Measurements from ENCODE around the gene PLEKHG3. TPM values are rescaled to one million over a fixed set of nuclear protein-coding genes. Genes with fewer than 3 reads are reported as not detected.

The PLEKHG3 gene
- total RNA-seq, 2 donors from 2014 or later = 78.8 to 106 TPM

GRCh38 chr14:64704743-64705380 lies 638 bp downstream of the PLEKHG3 start:
- H3K4me3 ChIP-seq = peak overlapping the region; percentile 69
- H3K9ac ChIP-seq (ENCODE audit: low read depth in 2 of 2, low read length in 2 of 2) = peak overlapping the region; percentile 86 to 95
- intact Hi-C loops (cut with DNase I) = no loop called here
- H3K36me3 ChIP-seq = no peaks in the 10 kb centered on the region
- peak overlapping the region; percentile 84 for H3K27ac ChIP-seq
- no peaks in the 10 kb centered on the region for H3K27me3 ChIP-seq
- no peak for TF ChIP-seq CTCF (IDR thresholded peaks at IDR 0.05)
- peaks cover 13% of the 10 kb centered on the region for H3K4me1 ChIP-seq
- DNase-seq = peak; percentile 57
- H3K9me3 ChIP-seq = no peaks in the 10 kb centered on the region

- intact Hi-C loops (cut with DNase I) = no loop called here
- peak; percentile 60 for DNase-seq
Observed at GRCh38 chr14:64705381-64706118, 1.3 kb downstream of the PLEKHG3 start.

GRCh38 chr14:64706119-64706592 lies 1.9 kb downstream of the PLEKHG3 start:
- no peak for TF ChIP-seq CTCF (IDR thresholded peaks at IDR 0.05)
- peak overlapping the region; percentile 16 to 95 for H3K9ac ChIP-seq (ENCODE audit: low read depth in 2 of 2, low read length in 2 of 2)
- peak overlapping the region; percentile 84 for H3K27ac ChIP-seq
- no peaks in the 10 kb centered on the region for H3K9me3 ChIP-seq
- DNase-seq = no peak
- H3K4me1 ChIP-seq = peaks cover 13% of the 10 kb centered on the region
- peak overlapping the region; percentile 69 for H3K4me3 ChIP-seq
- no peaks in the 10 kb centered on the region for H3K36me3 ChIP-seq
- intact Hi-C loops (cut with DNase I) = no loop called here
- no peaks in the 10 kb centered on the region for H3K27me3 ChIP-seq

More at GRCh38 chr14:64705381-64706118, 1.3 kb downstream of the PLEKHG3 start:
- no peaks in the 10 kb centered on the region for H3K36me3 ChIP-seq
- peak overlapping the region; percentile 69 for H3K4me3 ChIP-seq
- peaks cover 13% of the 10 kb centered on the region for H3K4me1 ChIP-seq
- H3K9me3 ChIP-seq = no peaks in the 10 kb centered on the region
- no peaks in the 10 kb centered on the region for H3K27me3 ChIP-seq
- H3K27ac ChIP-seq = peak overlapping the region; percentile 84
- peak overlapping the region; percentile 86 to 95 for H3K9ac ChIP-seq (ENCODE audit: low read depth in 2 of 2, low read length in 2 of 2)
- no peak for TF ChIP-seq CTCF (IDR thresholded peaks at IDR 0.05)

DNA sequence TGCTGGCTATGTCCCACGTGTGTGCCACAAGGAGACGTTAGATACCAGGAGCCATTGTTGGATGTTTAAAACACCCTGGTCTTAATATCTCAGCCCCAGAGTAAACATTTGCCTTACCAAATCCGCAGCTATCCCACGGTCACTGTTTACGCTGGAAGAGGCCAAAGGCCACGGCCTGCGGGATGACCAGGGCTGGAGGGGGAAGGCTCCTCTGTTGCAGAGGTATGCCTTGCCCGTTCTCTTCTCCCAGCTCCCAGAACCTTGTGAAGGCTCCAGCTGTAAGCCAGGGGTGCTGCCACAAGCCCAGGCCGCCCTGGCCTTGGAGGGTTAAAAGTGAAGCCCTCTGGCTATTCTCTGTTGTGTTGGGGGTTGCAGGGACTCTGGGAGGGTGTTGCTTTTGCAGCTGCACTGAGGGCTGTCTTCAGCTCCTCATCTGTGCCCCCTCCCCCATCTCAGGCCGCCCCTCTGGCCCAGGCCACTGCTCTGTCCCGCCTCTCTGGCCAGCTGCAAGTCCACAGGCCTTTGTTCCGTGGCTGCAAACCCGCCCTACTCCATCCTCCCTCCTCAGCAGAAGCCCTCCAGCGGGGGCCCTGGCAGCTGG lies 2.5 kb downstream of the PLEKHG3 start:
- intact Hi-C loops (cut with DNase I) = no loop called here
- no peak for TF ChIP-seq CTCF (IDR thresholded peaks at IDR 0.05)
- Histone ChIP-seq H3K9me3 (no peaks in the 10 kb centered on the region), H3K27ac (peak overlapping the region; percentile 84), H3K27me3 (no peaks in the 10 kb centered on the region), H3K36me3 (no peaks in the 10 kb centered on the region), H3K9ac (ENCODE audit: low read depth in 2 of 2, low read length in 2 of 2) (peak overlapping the region; percentile 48 to 95), H3K4me1 (peaks cover 13% of the 10 kb centered on the region), H3K4me3 (no peak overlapping the region)
- DNase-seq = no peak

GRCh38 chr14:64707661-64708060 lies 3.4 kb downstream of the PLEKHG3 start:
- intact Hi-C loops (cut with DNase I) = no loop called here
- no peak for DNase-seq
- no peaks in the 10 kb centered on the region for H3K9me3 ChIP-seq
- H3K36me3 ChIP-seq = no peaks in the 10 kb centered on the region
- no peaks in the 10 kb centered on the region for H3K27me3 ChIP-seq
- no peak for TF ChIP-seq CTCF (IDR thresholded peaks at IDR 0.05)
- H3K9ac ChIP-seq (ENCODE audit: low read depth in 2 of 2, low read length in 2 of 2) = peak overlapping the region in 1 of 2 donors; percentile 66
- peak overlapping the region; percentile 26 for H3K27ac ChIP-seq
- H3K4me1 ChIP-seq = peaks cover 10% of the 10 kb centered on the region
- H3K4me3 ChIP-seq = no peak overlapping the region
